BLaER1 treated with 17β-estradiol and CSF1 and Interleukin-3, amounts not matched to agents 10 nM and 100 nM (cell line): ENCODE data around the gene OR4F15.

Experiments
- H3K27ac ChIP-seq, 11 experiments: shearing (Covaris generic); formaldehyde crosslinking; 2 replicates each; pipeline ENCODE4 v1.8.1; 2022
- H3K27me3 ChIP-seq, 11 experiments: shearing (Covaris generic); formaldehyde crosslinking; 2 replicates each; pipeline ENCODE4 v1.8.1; 2022
- H3K36me3 ChIP-seq, 11 experiments: shearing (Covaris generic); formaldehyde crosslinking; 2 replicates each; pipeline ENCODE4 v1.8.1; 2022
- H3K4me1 ChIP-seq, 10 experiments: shearing (Covaris generic); formaldehyde crosslinking; 2 replicates each; pipeline ENCODE4 v1.8.1; 2022
- H3K4me2 ChIP-seq, 11 experiments: shearing (Covaris generic); formaldehyde crosslinking; 2 replicates each; pipeline ENCODE4 v1.8.1; 2022
- H3K4me3 ChIP-seq, 10 experiments: shearing (Covaris generic); formaldehyde crosslinking; 2 replicates each; pipeline ENCODE4 v1.8.1; 2022
- H3K9ac ChIP-seq, 11 experiments: shearing (Covaris generic); formaldehyde crosslinking; 2 replicates each; pipeline ENCODE4 v1.8.1; 2022
- H3K9me3 ChIP-seq, 11 experiments: shearing (Covaris generic); formaldehyde crosslinking; replicated peaks in 1 of 11; 2 replicates each; pipeline ENCODE4 v1.8.1; 2022
- H4K20me1 ChIP-seq, 11 experiments: shearing (Covaris generic); formaldehyde crosslinking; 2 replicates each; pipeline ENCODE4 v1.8.1; 2022
- Cebpa-rat ChIP-seq, 11 experiments: shearing (Covaris generic); IDR thresholded peaks; 2 replicates each; pipeline ENCODE4 v1.8.1; 2022

The OR4F15 gene

GRCh38 chr15:101813803-101814534 is 2.0 kb downstream of the OR4F15 start:
- H3K27me3 ChIP-seq = no peaks in the 10 kb centered on the region
- H3K4me3 ChIP-seq = no peak overlapping the region
- no peak overlapping the region for H3K9ac ChIP-seq
- no peaks in the 10 kb centered on the region for H4K20me1 ChIP-seq
- no peaks in the 10 kb centered on the region for H3K4me1 ChIP-seq
- H3K4me2 ChIP-seq = no peak overlapping the region
- H3K36me3 ChIP-seq = no peaks in the 10 kb centered on the region
- H3K9me3 ChIP-seq = no peaks in the 10 kb centered on the region
- TF ChIP-seq Cebpa-rat (IDR thresholded peaks at IDR 0.05) = no peak
- H3K27ac ChIP-seq = no peak overlapping the region

GRCh38 chr15:101820781-101821180 is 8.8 kb downstream of the OR4F15 start:
- H3K4me2 ChIP-seq = no peak overlapping the region
- 0 out of 22 replicates have a peak, but pooled peaks cover 0 to 5% (median 0%) of the 10 kb centered on the region in 11 experiments for H3K9me3 ChIP-seq
- H3K4me3 ChIP-seq = no peak overlapping the region
- no peak overlapping the region for H3K9ac ChIP-seq
- no peak for TF ChIP-seq Cebpa-rat (IDR thresholded peaks at IDR 0.05)
- H4K20me1 ChIP-seq = no peaks in the 10 kb centered on the region
- H3K27me3 ChIP-seq = no peaks in the 10 kb centered on the region
- H3K27ac ChIP-seq = no peak overlapping the region
- no peaks in the 10 kb centered on the region for H3K36me3 ChIP-seq
- no peaks in the 10 kb centered on the region for H3K4me1 ChIP-seq

- H3K4me1 ChIP-seq = no peaks in the 10 kb centered on the region
- no peaks in the 10 kb centered on the region for H3K27me3 ChIP-seq
- no peak for TF ChIP-seq Cebpa-rat (IDR thresholded peaks at IDR 0.05)
- H3K4me3 ChIP-seq = no peak overlapping the region
- no peaks in the 10 kb centered on the region for H4K20me1 ChIP-seq
- H3K27ac ChIP-seq = no peak overlapping the region
- H3K36me3 ChIP-seq = no peaks in the 10 kb centered on the region
- H3K9me3 ChIP-seq = peaks cover 0 to 5% (median 0%) of the 10 kb centered on the region in 11 experiments; a peak in 1 of 22 replicates
- H3K9ac ChIP-seq = no peak overlapping the region
- H3K4me2 ChIP-seq = no peak overlapping the region
Observed at GRCh38 chr15:101827257-101827656, 15.3 kb downstream of the OR4F15 start.

- Histone ChIP-seq H4K20me1 (no peaks in the 10 kb centered on the region), H3K4me1 (no peaks in the 10 kb centered on the region), H3K36me3 (no peaks in the 10 kb centered on the region), H3K4me3 (no peak overlapping the region), H3K4me2 (no peak overlapping the region), H3K9ac (no peak overlapping the region), H3K27ac (no peak overlapping the region), H3K9me3 (peaks cover 0 to 9% (median under 1%) of the 10 kb centered on the region in 11 experiments; a peak in 3 of 22 replicates), H3K27me3 (no peaks in the 10 kb centered on the region)
- TF ChIP-seq Cebpa-rat (IDR thresholded peaks at IDR 0.05) = no peak
Observed at GRCh38 chr15:101828774-101829173, 16.8 kb downstream of the OR4F15 start.

GRCh38 chr15:101841656-101842055 is 29.7 kb downstream of the OR4F15 start:
- H3K4me1 ChIP-seq = no peaks in the 10 kb centered on the region
- H3K4me3 ChIP-seq = no peak overlapping the region
- no peak overlapping the region for H3K9ac ChIP-seq
- no peak overlapping the region for H3K4me2 ChIP-seq
- H3K36me3 ChIP-seq = no peaks in the 10 kb centered on the region
- no peaks in the 10 kb centered on the region for H3K27me3 ChIP-seq
- H3K9me3 ChIP-seq = no peaks in the 10 kb centered on the region
- no peak for TF ChIP-seq Cebpa-rat (IDR thresholded peaks at IDR 0.05)
- no peaks in the 10 kb centered on the region for H4K20me1 ChIP-seq
- no peak overlapping the region for H3K27ac ChIP-seq

- H3K27ac ChIP-seq = no peak overlapping the region
- H3K4me2 ChIP-seq = no peak overlapping the region
- no peaks in the 10 kb centered on the region for H3K27me3 ChIP-seq
- no peak for TF ChIP-seq Cebpa-rat (IDR thresholded peaks at IDR 0.05)
- no peaks in the 10 kb centered on the region for H3K4me1 ChIP-seq
- H3K9ac ChIP-seq = no peak overlapping the region
- no peak overlapping the region for H3K4me3 ChIP-seq
- H3K9me3 ChIP-seq = no peaks in the 10 kb centered on the region
- H4K20me1 ChIP-seq = no peaks in the 10 kb centered on the region
- no peaks in the 10 kb centered on the region for H3K36me3 ChIP-seq
Observed at GRCh38 chr15:101844916-101845315, 32.9 kb downstream of the OR4F15 start.

GRCh38 chr15:101852356-101852755 is 40.4 kb downstream of the OR4F15 start:
- no peaks in the 10 kb centered on the region for H4K20me1 ChIP-seq
- no peaks in the 10 kb centered on the region for H3K36me3 ChIP-seq
- no peaks in the 10 kb centered on the region for H3K9me3 ChIP-seq
- no peaks in the 10 kb centered on the region for H3K4me1 ChIP-seq
- H3K27ac ChIP-seq = no peak overlapping the region
- no peak overlapping the region for H3K9ac ChIP-seq
- no peak for TF ChIP-seq Cebpa-rat (IDR thresholded peaks at IDR 0.05)
- no peaks in the 10 kb centered on the region for H3K27me3 ChIP-seq
- H3K4me2 ChIP-seq = no peak overlapping the region
- H3K4me3 ChIP-seq = no peak overlapping the region
